HCT116 (cell line): ENCODE measurements around the gene SLC6A6.

Experiments used
- CTCF ChIP-seq, 3 experiments: fragments of 200-600 bp in 1 of 3; sonication (generic) in 1 of 3; IDR thresholded peaks in 2 of 3; conservative IDR thresholded peaks in 1 of 3; 2 replicates each; pipeline ENCODE4 v1.5.1; 2012 to 2017; ENCODE audit warnings: low read depth in 2 of 3, low read length in 2 of 3, antibody characterized with exemption in 1 of 3, borderline replicate concordance in 1 of 3, control low read depth in 1 of 3, mild to moderate bottlenecking in 1 of 3, mixed read lengths in 1 of 3, mixed run types in 1 of 3, moderate library complexity in 1 of 3; ENCODE audit not compliant: insufficient read depth in 1 of 3
- FOSL1 ChIP-seq: IDR thresholded peaks from 2 replicates; pipeline ENCODE4 v1.6.1; 2012; ENCODE audit warnings: low read depth
- POLR2A ChIP-seq: IDR thresholded peaks from 2 replicates; pipeline ENCODE4 v1.7.0; 2011; ENCODE audit warnings: borderline replicate concordance; ENCODE audit not compliant: insufficient read depth, insufficient read length; ENCODE audit errors: extremely low read depth

- TF ChIP-seq CTCF (IDR thresholded peaks at IDR 0.05 in 2 of 3, conservative IDR thresholded peaks at IDR 0.05 in 1 of 3; ENCODE audit: borderline replicate concordance in 1 of 3, insufficient read depth in 1 of 3, low read depth in 2 of 3, low read length in 2 of 3) = no peak
- TF ChIP-seq POLR2A = no peak
- no peak for TF ChIP-seq FOSL1
Measured at GRCh38 chr3:14407203-14407602, 4.8 kb downstream of the SLC6A6 start.
